HG03097 (cell line): ENCODE results near the gene LDLRAD3.

ENCODE experiments used
- ATAC-seq: cut with Tn5 transposase; IDR thresholded peaks from one replicate; pipeline ENCODE4 v1.9.1; 2021; ENCODE audit not compliant: unreplicated experiment, low FRiP score

LDLRAD3 gene

DNA sequence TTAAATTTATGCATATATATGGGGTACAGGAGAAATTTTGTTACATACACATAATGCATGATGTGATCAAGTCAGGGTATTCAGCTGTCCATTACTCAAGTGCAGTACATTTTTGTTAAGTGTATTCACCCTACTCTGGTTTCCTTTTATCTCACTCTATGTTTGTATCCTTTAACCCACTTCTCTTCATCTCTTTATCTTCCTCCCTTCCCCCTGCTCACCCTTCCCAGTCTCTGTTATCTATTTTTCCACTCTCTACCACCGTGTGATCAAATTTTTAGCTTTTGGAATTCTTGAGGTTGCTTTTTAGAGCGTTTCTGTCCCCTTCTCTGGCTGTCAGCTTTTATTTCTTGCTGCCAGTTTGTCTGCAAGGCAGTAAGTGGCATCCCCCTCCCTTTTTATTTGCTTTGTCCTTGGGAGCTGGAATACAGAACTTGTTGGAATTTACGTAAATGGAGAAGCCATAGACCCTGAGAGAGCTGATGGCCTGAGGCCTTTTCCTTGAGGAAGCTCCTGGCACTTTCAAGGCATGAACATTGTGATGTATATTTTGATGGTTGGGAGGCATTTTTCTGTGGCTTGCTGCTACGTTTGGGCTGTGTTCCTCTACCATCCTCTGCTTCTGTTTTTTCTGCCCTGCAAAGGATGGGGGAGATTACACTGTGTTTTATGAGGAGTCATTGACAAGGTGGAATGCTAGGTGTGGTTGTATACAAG lies 148.6 kb downstream of the LDLRAD3 start:
- ATAC-seq, result no peak

DNA sequence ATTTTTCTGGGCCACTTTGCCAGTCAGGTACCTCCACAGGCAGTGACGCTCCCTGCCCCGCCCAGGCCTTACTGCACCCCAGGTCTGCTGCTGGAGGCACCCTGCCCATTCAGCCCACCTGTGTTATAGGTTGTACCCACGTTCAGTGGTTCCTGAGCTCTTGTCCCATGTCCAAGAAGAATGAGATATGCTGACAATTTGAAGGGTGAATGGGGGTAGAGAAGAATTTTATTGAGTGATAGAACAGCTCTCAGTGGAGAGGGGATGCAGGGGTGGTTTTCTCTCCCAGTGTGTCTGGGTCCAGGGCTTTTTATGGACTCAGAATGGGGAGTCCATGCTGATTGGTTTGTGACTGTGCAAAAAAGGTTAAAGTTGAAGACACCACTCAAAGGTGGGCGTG lies 149.7 kb downstream of the LDLRAD3 start:
- no peak for ATAC-seq

DNA sequence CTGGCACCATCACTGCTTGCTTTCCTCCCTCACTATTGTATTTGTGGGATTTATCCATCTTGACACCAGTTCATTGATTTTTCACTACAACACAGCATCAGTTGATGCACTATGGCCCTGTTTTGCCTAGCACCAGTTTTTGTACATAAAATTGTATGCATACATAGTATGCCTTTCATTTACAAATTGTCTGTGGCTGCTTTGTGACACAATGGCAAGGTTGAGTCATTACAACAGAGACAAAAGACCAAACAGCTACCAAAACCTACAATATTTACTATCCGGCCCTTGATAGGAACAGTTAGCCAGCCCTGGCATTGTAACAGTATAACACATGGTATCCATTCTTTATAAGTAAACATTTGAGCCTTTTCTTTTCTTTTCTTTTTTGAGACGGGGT lies 150.3 kb downstream of the LDLRAD3 start:
- no peak for ATAC-seq

DNA sequence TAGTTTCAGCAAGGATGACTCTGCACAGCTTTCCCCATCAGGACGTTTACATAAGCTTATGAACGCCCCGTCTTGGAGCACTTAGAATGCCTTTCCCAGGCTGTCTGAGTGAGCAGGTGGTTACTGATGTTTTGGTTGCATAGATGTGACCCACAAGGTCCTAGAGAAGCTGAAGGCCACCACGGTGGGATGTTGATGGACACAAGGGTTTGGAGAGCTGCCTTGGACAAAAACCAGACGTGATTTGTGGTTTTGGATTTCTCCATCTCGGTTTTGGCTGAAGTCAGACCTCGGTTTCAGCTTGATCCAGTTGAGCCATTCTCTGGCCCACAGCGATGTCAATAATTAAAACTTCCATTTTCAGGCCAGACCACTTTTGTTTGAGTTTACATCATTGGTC lies 151.9 kb downstream of the LDLRAD3 start:
- no peak for ATAC-seq

DNA sequence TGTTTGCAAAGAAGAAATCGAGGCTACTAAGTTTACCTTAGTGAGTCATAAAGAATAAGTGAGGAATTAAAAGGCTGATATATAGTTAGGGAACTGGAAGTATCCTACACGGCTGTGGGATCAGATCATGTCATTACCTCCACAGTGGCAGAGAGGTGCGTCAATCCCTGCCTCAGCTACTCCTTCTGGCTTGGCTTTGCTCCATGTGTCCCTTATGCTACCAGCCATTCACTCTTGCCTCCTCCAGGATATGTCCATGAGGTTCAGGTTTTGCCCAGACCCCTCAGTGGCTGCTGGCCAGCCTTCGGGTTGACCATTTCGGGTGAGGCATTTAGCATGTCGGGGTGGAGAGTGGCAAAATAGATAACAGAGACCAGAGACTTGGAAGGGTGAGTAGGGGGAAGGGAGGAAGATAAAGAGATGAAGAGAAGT lies 153.4 kb downstream of the LDLRAD3 start:
- ATAC-seq, result no peak

DNA sequence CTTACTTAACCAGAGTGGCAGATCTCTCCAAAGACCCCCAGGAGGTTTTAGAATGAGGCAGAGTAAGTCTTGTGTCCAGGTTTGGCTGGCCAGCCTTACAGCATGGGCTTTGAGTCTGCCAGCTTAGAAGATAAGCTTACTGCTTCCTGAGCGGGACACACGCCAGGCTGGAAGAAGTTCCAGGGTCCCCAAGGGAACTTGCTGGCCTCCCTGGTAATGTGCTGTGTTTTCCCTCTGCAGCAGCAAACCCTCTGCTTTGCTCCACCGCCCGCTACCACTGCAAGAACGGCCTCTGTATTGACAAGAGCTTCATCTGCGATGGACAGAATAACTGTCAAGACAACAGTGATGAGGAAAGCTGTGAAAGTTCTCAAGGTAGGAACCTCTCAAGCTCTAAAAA lies 154.2 kb downstream of the LDLRAD3 start:
- ATAC-seq, result no peak

DNA sequence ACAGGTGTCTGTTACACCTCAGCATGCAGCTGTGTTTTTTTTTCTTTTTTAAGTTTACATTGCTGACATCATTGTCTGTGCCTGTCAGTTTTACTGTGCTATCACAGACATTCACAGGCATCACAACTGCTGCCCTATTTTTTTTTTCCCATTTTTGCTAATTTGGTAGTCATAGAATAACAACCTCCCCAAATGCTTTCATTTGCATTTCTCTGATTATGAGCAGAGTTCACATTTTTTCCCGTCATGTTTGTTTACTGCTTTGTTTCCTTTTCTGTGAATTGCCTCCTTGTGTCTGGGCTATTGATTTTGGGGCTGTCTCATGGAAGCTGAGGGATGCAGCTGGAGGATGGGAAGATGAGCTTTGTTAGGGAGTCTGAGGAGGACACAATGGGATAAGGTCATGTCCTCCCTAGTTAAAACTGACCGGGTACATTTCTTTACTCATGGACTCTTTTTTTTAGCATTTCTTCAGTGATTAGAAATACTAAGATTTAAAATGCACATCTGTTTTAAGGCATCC lies 155.1 kb downstream of the LDLRAD3 start:
- no peak for ATAC-seq

DNA sequence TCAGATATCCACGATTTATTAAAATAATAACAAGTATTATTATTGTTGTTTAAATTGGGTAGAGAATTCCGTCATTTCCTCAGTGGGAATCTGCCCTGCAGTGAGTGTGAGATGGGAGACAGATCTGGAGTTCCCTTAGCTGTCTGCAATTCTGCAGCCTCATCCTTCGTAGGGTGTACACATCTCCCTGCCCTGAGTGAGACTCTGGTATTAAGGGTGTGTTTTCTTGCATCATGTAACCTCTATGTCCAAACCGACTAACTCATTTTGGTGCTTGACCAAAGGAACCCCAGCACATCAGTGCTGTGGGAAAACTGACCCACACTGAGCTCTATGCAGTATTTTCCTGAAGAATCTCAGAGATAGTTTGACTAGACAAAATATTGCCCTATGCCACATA lies 157.6 kb downstream of the LDLRAD3 start:
- ATAC-seq, result no peak

DNA sequence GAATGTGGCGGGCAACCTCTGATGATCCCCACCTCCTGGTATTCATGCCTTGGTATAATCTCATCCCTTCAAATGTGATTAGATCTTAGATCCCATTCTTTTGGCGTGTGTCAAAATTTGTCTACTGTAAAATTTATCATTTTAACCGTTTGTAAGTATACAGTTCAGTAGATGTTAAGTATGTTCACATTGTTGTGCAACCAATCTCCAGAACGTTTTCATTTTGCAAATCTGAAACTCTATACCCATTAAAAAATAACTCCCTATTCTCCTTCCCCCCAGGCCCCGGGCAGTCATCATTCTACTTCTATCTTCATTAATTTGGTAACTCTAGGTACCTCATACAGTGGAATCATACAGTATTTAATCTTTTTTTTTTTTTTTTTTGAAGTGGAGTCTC lies 159.0 kb downstream of the LDLRAD3 start:
- ATAC-seq, result no peak

DNA sequence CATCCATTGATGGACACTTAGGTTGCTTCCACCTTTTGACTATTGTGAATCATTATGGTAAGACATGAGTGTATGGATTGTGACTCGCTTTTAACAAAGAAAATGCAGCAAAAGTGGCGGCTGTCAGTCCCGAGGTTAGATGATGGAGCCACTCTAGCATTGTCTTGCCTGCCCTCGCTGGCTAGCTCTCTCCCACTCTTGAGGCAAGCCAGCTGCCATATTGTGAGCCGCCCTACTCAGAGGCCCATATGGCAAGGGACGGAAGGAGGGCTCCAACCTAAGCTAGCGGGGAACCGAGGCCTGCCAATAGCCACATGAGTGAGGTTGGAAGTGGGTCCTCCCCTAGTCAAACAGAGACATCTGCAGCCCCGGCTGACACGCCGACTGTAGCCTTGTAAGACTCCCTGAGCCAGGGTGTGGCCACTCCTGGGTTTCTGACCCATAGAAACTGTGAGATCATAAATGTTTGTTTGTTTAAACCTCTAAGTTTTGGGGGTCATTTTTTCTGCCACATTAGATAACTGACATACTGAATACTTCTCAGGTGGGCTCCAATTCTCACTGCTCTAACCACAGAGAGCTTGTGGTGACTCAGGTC lies 160.2 kb downstream of the LDLRAD3 start:
- no peak for ATAC-seq

DNA sequence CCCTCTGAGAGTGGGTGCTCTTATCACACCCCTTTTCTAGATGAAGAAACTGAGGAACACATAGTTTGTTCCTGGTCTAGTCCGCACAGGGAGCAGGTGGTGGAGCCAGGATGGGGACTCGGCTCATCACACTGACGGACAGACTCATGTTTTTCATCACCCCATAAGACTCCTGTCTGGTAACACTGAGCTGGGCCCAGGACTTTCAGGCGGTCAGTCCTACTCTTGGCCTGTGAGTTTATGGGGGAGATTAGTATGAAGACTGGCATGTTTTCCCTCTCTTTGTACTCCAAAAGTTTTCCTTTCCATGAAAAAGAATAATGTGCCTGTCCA lies 160.8 kb downstream of the LDLRAD3 start:
- no peak for ATAC-seq

DNA sequence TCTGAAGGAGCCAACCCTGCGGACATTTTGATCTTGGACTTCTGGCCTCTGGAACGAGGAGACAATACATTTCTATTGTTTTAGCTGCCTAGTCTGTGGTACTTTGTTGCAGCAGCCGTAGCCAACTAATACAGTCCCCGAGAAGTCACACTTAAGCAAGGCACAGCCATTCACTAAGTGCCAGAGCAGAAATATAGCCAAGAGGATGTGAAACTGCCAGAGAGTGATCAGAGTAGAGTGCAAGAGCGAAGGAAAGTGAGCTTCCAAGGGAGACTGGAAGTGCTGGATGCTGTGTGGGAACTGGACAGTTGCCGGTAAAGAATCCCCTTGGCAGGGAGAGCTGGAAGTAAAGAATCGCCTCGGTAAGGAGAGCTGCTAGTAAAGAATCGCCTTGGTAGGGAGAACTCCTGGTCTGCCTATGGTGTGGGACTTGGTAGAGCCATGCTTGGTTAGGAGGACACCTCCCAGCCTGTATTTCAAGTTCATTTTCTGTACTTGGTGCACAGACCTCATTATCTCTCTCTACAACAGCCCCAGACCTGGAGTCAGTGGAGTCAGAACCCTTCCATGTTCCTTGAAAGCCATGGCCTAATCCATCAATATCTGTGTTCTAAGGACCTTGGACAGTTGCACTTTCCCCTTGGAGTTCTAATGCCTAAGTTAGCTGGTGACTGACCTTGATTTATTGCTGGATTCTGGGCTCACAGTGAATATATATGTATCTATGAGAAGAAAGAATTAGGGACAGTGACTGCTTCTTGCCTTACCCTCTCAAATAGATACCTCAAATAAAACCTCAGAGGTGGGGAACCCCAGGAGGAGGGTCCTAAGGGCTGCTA lies 162.1 kb downstream of the LDLRAD3 start:
- ATAC-seq, result no peak

DNA sequence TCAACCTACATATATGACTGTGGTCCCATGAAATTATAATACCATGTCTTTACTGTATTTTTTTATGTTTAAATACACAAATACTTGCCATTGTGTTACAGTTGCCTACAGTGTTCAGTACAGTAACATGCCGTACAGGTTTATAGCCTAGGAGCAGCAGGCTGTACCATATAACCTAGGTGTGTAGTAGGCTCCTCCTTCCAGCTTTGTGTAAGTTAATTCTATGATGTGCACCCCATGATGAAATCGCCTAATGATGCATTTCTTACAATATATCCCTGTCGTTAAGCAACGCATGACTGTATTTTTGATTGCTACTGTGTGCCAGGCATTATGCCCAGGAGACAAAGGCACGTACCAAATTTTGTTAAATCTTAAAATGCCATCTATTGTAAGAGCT lies 163.7 kb downstream of the LDLRAD3 start:
- ATAC-seq, result no peak

DNA sequence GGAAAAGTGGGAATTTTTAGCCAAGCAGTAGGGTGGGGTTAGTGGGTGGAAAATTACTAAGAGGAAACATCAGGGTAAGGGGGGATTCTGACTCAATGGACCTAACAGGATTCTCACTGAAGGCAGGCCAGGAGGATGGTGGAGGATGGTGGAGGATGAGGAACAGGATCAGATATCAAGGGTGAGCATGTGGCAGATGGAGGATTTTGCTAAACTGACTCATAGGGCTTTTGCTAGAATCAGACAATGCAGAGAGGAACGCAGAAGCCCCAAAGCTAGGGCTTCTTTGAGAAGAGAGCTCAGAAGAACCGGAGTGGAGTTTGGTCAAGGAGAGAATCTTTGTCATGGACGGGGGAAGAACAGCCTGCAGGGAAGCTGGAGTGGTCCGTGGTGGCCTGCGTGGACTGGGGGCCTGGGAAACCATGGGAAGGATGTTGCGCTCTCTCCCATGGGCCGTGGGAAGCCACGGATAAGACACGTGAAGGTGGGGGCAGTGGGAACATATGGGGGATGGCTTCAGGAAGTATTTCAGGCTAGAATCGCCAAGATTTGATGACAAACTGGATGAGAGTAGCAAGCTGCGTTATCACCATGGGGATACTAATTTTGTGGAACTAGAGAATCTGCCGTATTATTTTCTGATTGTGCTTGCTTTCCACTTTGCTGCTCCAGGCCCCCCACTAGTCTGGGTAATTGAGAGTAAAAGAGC lies 165.2 kb downstream of the LDLRAD3 start:
- ATAC-seq, result no peak

DNA sequence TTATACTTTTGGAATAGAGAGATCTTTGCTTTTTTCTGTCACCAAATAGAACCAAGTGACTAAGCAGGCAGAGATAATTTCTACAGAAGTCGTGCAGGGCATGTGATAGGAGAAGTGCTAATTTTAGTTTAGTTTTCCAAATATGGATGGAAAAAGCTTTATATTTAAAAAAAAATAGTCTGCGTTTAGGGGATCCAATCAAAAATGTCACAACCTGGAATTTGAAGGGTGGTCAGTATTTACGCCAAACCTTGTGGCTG lies 165.7 kb downstream of the LDLRAD3 start:
- ATAC-seq, result no peak

DNA sequence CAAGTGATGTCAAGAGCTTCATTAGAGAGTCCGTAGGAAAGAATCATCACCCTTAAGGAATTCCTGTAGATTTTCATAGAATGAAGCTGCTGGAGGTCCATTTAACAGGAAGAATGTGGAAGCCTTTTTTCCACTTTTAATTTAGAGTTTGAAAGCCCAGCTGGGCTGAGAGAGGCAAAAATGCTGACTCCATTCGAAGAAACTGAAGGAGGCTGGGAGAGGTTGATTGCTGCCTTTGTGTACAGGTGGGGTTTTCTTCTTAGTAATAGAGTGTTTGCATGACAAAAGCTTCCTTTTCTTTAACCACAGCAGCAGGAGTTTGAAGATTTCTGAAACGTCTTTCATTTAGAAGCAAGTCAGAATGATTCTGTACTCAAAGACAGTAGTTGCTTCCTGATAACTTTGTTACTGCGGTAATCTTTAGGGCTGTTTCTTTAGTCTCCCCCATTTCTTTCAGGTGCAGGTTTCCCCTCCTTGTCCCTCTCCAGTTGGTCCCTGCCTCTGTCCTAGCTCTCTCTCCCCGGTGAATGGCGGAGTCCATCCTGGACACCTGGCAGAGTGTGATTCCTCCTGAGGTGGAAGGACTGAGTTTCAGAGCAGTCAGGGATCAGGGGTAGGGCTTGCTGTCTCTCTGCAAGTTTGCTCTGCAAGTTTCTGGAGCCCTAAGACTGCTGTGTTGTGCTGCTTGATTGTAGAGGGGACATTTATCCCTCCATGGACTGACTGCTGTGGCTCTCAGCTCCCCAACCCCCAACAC lies 166.2 kb downstream of the LDLRAD3 start:
- ATAC-seq, result no peak

DNA sequence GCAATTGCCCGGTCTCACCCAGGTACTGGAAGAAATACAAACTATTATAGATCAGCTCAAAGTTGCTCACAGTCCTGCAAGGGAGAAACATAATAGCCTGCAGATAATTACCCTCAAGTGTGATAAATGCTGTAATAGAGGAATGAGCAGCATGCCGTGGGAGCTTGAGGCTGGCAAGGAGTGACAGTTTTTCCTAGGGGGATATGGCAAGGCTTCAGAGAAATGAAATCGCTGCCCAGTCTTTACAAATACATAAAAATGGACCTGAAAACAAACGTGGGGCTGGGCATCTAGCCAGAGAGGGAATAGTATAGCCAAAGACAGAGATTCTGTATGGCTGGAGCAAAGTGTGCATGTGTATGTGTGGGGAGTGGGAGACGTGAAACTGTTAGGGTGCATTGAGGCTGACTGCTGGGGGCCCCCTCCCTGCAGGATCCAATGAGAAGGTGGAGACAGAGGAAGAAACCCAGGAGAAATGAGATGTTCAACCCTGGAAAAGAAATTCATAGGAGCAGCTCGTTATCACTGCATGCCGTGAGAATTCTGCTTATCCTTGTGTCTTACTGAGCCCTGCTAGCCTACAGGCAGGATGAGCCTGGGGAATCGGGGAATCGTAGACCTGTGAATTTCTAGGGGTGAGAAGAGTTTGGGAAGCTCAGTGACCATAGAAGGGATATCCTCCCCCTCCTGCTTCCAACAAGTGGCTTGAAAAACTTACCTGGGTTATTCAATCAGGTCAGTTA lies 167.0 kb downstream of the LDLRAD3 start:
- no peak for ATAC-seq

DNA sequence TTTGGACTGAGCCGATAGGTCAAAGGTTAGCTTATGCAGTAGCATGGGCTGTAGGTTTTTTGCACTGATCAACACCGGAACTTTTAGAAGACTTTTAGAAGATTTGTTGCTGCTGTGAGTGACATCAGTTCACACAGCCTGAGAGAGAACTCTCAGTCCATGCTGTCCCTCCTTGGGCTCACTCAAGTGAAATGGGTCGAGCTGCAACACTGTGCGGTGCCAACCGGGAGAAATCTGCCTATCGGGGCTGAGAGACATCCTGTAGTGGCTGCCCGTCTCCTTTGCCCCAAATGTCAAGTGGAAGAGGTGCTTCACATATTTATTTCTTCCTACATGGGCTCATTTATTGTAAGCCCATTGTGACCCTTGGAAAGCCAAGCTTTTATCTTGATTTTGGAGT lies 170.2 kb downstream of the LDLRAD3 start:
- no peak for ATAC-seq

DNA sequence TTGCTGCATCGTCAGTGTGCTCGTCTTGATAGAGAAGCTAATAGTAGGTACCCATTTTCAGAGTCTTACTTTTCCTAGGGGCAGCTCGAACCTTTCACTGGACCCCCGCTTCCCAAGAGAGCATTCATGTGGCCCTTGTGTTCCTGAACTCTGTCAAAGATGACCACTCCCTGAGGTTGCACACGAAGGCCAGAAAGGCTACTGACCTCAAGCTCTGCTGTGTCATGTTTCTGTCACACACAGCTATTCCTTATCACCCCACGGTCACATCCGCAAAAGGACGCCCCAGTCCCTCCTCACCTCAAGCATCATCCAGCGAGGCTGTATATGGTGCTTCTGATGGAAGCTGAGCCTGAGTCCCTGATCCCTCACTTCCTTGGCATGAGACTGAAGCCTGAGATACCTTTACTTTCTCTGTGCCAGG lies 171.5 kb downstream of the LDLRAD3 start:
- no peak for ATAC-seq

DNA sequence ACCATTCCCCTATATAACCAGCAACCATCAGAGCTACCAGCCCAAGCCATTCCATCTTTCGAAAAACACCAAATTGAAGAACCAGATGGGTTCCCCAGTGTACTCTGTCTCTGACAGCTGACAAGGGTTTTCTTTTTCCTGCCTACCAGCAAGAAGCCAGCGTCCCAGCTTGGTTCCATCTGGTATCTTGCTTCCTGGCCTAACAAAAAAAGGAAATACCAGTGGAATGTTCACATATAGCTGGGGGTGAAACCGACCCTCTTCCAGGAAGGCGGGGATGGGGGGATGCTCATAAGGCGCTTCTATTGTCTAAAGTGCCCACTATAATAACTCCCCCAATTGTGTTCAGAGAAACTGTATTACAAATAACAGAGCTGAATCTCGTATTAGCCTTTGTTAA lies 172.3 kb downstream of the LDLRAD3 start:
- ATAC-seq, result no peak
